ENCODE data around the gene SLC14A1.

SLC14A1 gene

DNA sequence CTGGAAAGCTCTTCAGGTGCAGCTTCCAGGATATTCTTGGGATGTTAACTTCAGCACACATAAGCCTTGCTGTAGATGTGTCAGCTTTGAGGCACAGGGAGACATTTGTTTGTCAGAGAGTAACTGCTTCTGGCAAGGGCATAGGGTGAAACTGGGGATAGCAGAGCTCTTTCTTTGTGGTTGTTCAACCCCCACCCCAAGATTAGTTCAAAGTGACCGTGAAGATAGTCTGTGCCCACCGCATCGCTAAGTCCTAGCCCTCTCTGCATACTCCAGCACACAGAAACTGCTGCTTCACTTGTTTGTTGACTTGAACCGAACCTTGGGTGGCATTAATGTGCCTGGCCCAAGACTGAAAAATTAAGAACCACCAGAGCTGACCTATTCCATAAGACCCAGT is 1.4 kb downstream of the SLC14A1 start:
- Histone ChIP-seq H3K27ac (ENCODE audit: low read depth, low read length) (no peak overlapping the region), H3K4me3 (ENCODE audit: low read length) (no peak overlapping the region), H3K79me2 (ENCODE audit: control insufficient read depth, low read length) (no peaks in the 10 kb centered on the region), H3K4me2 (ENCODE audit: low read length) (no peak overlapping the region), H3K27me3 (ENCODE audit: control insufficient read depth, low read length) (peaks cover 10% of the 10 kb centered on the region; the same call in 1 of the 2 replicates), H3K4me1 (ENCODE audit: control insufficient read depth, low read length) (no peaks in the 10 kb centered on the region), H3K9me3 (ENCODE audit: control insufficient read depth, insufficient read depth, low read length) (no peaks in the 10 kb centered on the region), H3F3A (ENCODE audit: control insufficient read depth, insufficient read depth) (no peaks in the 10 kb centered on the region), H3K36me3 (ENCODE audit: control insufficient read depth, low read length) (no peaks in the 10 kb centered on the region), H3K9me2 (replicated peaks; ENCODE audit: control insufficient read depth, low read length) (no peaks in the 10 kb centered on the region), H4K20me1 (ENCODE audit: control insufficient read depth, insufficient read depth, low read depth, low read length) (no peaks in the 10 kb centered on the region)
- no peak for TF ChIP-seq EZH2phosphoT487 (IDR thresholded peaks at IDR 0.05; ENCODE audit: borderline replicate concordance, low read length)
- TF ChIP-seq, protein P1, sequence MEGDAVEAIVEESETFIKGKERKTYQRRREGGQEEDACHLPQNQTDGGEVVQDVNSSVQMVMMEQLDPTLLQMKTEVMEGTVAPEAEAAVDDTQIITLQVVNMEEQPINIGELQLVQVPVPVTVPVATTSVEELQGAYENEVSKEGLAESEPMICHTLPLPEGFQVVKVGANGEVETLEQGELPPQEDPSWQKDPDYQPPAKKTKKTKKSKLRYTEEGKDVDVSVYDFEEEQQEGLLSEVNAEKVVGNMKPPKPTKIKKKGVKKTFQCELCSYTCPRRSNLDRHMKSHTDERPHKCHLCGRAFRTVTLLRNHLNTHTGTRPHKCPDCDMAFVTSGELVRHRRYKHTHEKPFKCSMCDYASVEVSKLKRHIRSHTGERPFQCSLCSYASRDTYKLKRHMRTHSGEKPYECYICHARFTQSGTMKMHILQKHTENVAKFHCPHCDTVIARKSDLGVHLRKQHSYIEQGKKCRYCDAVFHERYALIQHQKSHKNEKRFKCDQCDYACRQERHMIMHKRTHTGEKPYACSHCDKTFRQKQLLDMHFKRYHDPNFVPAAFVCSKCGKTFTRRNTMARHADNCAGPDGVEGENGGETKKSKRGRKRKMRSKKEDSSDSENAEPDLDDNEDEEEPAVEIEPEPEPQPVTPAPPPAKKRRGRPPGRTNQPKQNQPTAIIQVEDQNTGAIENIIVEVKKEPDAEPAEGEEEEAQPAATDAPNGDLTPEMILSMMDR (IDR thresholded peaks at IDR 0.05; ENCODE audit: low read depth, low read length, poor library complexity, severe bottlenecking) = no peak

GRCh38 chr18:45726603-45727002 is 2.6 kb downstream of the SLC14A1 start:
- no peaks in the 10 kb centered on the region for H3K9me2 ChIP-seq (replicated peaks; ENCODE audit: control insufficient read depth, low read length)
- no peak for TF ChIP-seq EZH2phosphoT487 (IDR thresholded peaks at IDR 0.05; ENCODE audit: borderline replicate concordance, low read length)
- TF ChIP-seq, protein P1 (IDR thresholded peaks at IDR 0.05; ENCODE audit: low read depth, low read length, poor library complexity, severe bottlenecking) = no peak
- no peaks in the 10 kb centered on the region for H3K4me1 ChIP-seq (ENCODE audit: control insufficient read depth, low read length)
- H3K4me2 ChIP-seq (ENCODE audit: low read length) = no peak overlapping the region
- H4K20me1 ChIP-seq (ENCODE audit: control insufficient read depth, insufficient read depth, low read depth, low read length) = no peaks in the 10 kb centered on the region
- H3K27me3 ChIP-seq (ENCODE audit: control insufficient read depth, low read length) = peaks cover 13% of the 10 kb centered on the region; the same call in 1 of the 2 replicates
- H3F3A ChIP-seq (ENCODE audit: control insufficient read depth, insufficient read depth) = no peaks in the 10 kb centered on the region
- no peak overlapping the region for H3K27ac ChIP-seq (ENCODE audit: low read depth, low read length)
- H3K9me3 ChIP-seq (ENCODE audit: control insufficient read depth, insufficient read depth, low read length) = no peaks in the 10 kb centered on the region
- no peaks in the 10 kb centered on the region for H3K79me2 ChIP-seq (ENCODE audit: control insufficient read depth, low read length)
- H3K4me3 ChIP-seq (ENCODE audit: low read length) = no peak overlapping the region
- no peaks in the 10 kb centered on the region for H3K36me3 ChIP-seq (ENCODE audit: control insufficient read depth, low read length)

DNA sequence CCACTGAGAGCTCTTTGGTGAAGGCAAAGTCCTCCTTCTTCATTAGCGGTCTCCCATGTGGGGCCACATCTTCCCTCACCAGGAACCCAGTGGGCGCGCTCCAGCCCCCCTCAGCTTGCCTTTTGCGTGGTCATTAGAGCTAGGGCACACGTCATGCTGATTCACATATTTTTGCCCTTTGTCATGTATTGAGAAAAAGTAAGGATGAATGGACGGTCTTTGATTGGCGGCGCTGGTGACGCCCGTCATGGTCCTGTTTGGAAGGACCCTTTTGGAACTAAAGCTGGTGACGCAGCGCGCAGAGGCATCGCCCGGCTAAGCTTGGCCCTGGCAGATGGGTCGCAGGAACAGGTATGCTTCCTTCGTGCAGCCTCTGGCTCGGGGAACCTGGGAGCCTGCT is 3.1 kb downstream of the SLC14A1 start:
- H3K4me1 ChIP-seq (ENCODE audit: control insufficient read depth, low read length) = no peaks in the 10 kb centered on the region
- no peaks in the 10 kb centered on the region for H4K20me1 ChIP-seq (ENCODE audit: control insufficient read depth, insufficient read depth, low read depth, low read length)
- no peaks in the 10 kb centered on the region for H3K9me3 ChIP-seq (ENCODE audit: control insufficient read depth, insufficient read depth, low read length)
- H3K9me2 ChIP-seq (replicated peaks; ENCODE audit: control insufficient read depth, low read length) = no peaks in the 10 kb centered on the region
- H3K79me2 ChIP-seq (ENCODE audit: control insufficient read depth, low read length) = no peaks in the 10 kb centered on the region
- H3F3A ChIP-seq (ENCODE audit: control insufficient read depth, insufficient read depth) = no peaks in the 10 kb centered on the region
- H3K27me3 ChIP-seq (ENCODE audit: control insufficient read depth, low read length) = peaks cover 13% of the 10 kb centered on the region; the same call in 1 of the 2 replicates
- TF ChIP-seq, protein P1 (IDR thresholded peaks at IDR 0.05; ENCODE audit: low read depth, low read length, poor library complexity, severe bottlenecking) = no peak
- TF ChIP-seq EZH2phosphoT487 (IDR thresholded peaks at IDR 0.05; ENCODE audit: borderline replicate concordance, low read length) = no peak
- H3K27ac ChIP-seq (ENCODE audit: low read depth, low read length) = no peak overlapping the region
- no peak overlapping the region for H3K4me3 ChIP-seq (ENCODE audit: low read length)
- no peak overlapping the region for H3K4me2 ChIP-seq (ENCODE audit: low read length)
- no peaks in the 10 kb centered on the region for H3K36me3 ChIP-seq (ENCODE audit: control insufficient read depth, low read length)
